DOHH2 (cell line): ENCODE data around the gene SLC25A51.
"Not testable (repeated sequence)": the region's sequence is repeated elsewhere in the genome, so short reads cannot be mapped to it uniquely, and the experiment has no call there.

Experiments used
- H3F3A ChIP-seq: fragments of 200-600 bp; sonication (generic), shearing (Covaris generic); 2 replicates; pipeline ENCODE4 v1.6.0; 2016; ENCODE audit warnings: antibody characterized with exemption, mild to moderate bottlenecking; ENCODE audit not compliant: control insufficient read depth, insufficient read depth
- H3K27ac ChIP-seq: fragments of 200-600 bp; sonication (generic); 2 replicates; pipeline ENCODE4 v1.5.1; 2014; ENCODE audit warnings: low read depth, mild to moderate bottlenecking, low read length, moderate library complexity
- H3K27me3 ChIP-seq: fragments of 200-600 bp; sonication (generic); 2 replicates; pipeline ENCODE4 v1.6.1; 2014; ENCODE audit warnings: mild to moderate bottlenecking, low read length, mixed read lengths; ENCODE audit not compliant: control insufficient read depth
- H3K36me3 ChIP-seq: fragments of 200-600 bp; sonication (generic); 2 replicates; pipeline ENCODE4 v1.6.1; 2014; ENCODE audit warnings: mild to moderate bottlenecking, low read length, moderate library complexity, mixed read lengths; ENCODE audit not compliant: control insufficient read depth
- H3K4me1 ChIP-seq: fragments of 200-600 bp; sonication (generic); 2 replicates; pipeline ENCODE4 v1.6.1; 2014; ENCODE audit warnings: mild to moderate bottlenecking, low read length, mixed read lengths; ENCODE audit not compliant: control insufficient read depth
- H3K4me2 ChIP-seq: fragments of 200-600 bp; sonication (generic); 2 replicates; pipeline ENCODE4 v1.6.0; 2014; ENCODE audit warnings: mild to moderate bottlenecking, low read length, moderate library complexity
- H3K4me3 ChIP-seq: fragments of 200-600 bp; sonication (generic); 2 replicates; pipeline ENCODE4 v1.5.1; 2014; ENCODE audit warnings: mild to moderate bottlenecking, low read length, mixed read lengths
- H3K79me2 ChIP-seq: fragments of 200-600 bp; sonication (generic); 2 replicates; pipeline ENCODE4 v1.6.1; 2014; ENCODE audit warnings: mild to moderate bottlenecking, low read length, mixed read lengths; ENCODE audit not compliant: control insufficient read depth
- H3K9me2 ChIP-seq: fragments of 200-600 bp; sonication (generic); replicated peaks from 2 replicates; pipeline ENCODE4 v1.6.1; 2014; ENCODE audit warnings: mild to moderate bottlenecking, low read length, mixed read lengths; ENCODE audit not compliant: control insufficient read depth
- H3K9me3 ChIP-seq: fragments of 200-600 bp; sonication (generic); 2 replicates; pipeline ENCODE4 v1.6.1; 2014; ENCODE audit warnings: antibody characterized with exemption, low read length, mixed read lengths; ENCODE audit not compliant: control insufficient read depth, insufficient read depth
- H4K20me1 ChIP-seq: fragments of 200-600 bp; sonication (generic); 2 replicates; pipeline ENCODE4 v1.6.0; 2014; ENCODE audit warnings: low read depth, mild to moderate bottlenecking, antibody characterized with exemption, low read length, moderate library complexity; ENCODE audit not compliant: control insufficient read depth, insufficient read depth
- EZH2phosphoT487 ChIP-seq: fragments of 200-600 bp; sonication (generic); IDR thresholded peaks from 2 replicates; pipeline ENCODE4 v1.6.1; 2017; ENCODE audit warnings: borderline replicate concordance, mild to moderate bottlenecking, antibody characterized with exemption, low read length, moderate library complexity, mixed read lengths
- TF ChIP-seq, protein P1 (sequence below): fragments of 200-600 bp; sonication (generic); IDR thresholded peaks from one replicate; pipeline ENCODE4 v1.5.1; 2014; ENCODE audit warnings: antibody characterized with exemption, mild to moderate bottlenecking, low read depth, low read length; ENCODE audit not compliant: poor library complexity, severe bottlenecking

The SLC25A51 gene

DNA sequence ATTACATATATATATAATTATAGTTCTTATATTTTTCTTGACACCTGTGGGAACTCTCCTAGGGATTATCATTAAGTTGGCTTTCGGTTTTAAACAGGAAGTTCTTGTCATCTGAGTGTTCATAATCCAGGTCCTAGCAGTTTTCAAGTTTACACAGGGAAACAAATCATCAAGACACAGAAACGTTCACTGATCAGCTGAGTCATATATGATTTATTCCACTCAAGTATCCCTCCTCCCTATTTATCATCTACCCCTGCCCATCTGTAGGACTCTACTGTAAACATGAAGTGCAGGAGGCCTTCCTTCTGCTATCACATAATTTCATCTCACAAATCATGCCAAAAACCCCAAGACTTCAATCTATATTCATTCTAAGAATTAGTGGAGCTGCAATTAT, 6.3 kb downstream of the SLC25A51 start:
- H4K20me1 ChIP-seq: no peaks in the 10 kb centered on the region
- H3K4me3 ChIP-seq: no peak overlapping the region

DNA sequence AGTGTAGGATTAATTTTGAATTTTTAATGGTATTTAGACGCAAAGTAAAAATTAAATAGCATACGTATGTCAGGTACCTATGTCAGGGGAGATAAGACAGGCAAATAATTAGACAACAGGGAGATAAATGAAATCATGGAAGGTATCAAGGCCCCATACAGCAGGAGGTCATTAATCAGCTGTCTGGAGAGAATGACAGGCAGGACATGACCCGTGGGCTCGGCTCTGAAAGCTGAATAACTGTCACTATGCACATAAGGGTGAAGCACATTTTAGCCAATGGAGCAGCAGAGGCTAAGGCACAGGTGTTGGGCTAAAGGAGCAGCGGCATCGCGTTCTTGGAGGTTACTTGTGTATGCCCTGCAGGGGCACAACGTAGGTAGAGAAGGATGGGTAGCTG, 11.9 kb downstream of the SLC25A51 start:
- no peaks in the 10 kb centered on the region for H3K4me1 ChIP-seq
- no peaks in the 10 kb centered on the region for H3K9me3 ChIP-seq
- no peak overlapping the region for H3K27ac ChIP-seq
- no peak for TF ChIP-seq EZH2phosphoT487
- no peaks in the 10 kb centered on the region for H3K9me2 ChIP-seq
- peaks cover 47% of the 10 kb centered on the region for H3K36me3 ChIP-seq
- no peak overlapping the region for H3K4me2 ChIP-seq
- peaks cover 6% of the 10 kb centered on the region; the same call in 1 of the 2 replicates for H3K79me2 ChIP-seq
- H4K20me1 ChIP-seq: no peaks in the 10 kb centered on the region
- no peaks in the 10 kb centered on the region for H3F3A ChIP-seq
- no peaks in the 10 kb centered on the region for H3K27me3 ChIP-seq
- no peak overlapping the region for H3K4me3 ChIP-seq

More for the DNA sequence above, 6.3 kb downstream of the SLC25A51 start:
- H3K9me3 ChIP-seq: no peaks in the 10 kb centered on the region
- H3K4me1 ChIP-seq: peaks cover 11% of the 10 kb centered on the region
- peaks cover 53% of the 10 kb centered on the region for H3K36me3 ChIP-seq
- no peaks in the 10 kb centered on the region for H3K27me3 ChIP-seq
- H3K4me2 ChIP-seq: no peak overlapping the region
- TF ChIP-seq EZH2phosphoT487: no peak
- TF ChIP-seq, protein P1, sequence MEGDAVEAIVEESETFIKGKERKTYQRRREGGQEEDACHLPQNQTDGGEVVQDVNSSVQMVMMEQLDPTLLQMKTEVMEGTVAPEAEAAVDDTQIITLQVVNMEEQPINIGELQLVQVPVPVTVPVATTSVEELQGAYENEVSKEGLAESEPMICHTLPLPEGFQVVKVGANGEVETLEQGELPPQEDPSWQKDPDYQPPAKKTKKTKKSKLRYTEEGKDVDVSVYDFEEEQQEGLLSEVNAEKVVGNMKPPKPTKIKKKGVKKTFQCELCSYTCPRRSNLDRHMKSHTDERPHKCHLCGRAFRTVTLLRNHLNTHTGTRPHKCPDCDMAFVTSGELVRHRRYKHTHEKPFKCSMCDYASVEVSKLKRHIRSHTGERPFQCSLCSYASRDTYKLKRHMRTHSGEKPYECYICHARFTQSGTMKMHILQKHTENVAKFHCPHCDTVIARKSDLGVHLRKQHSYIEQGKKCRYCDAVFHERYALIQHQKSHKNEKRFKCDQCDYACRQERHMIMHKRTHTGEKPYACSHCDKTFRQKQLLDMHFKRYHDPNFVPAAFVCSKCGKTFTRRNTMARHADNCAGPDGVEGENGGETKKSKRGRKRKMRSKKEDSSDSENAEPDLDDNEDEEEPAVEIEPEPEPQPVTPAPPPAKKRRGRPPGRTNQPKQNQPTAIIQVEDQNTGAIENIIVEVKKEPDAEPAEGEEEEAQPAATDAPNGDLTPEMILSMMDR: no peak
- H3K27ac ChIP-seq: no peak overlapping the region
- H3K9me2 ChIP-seq: no peaks in the 10 kb centered on the region
- H3F3A ChIP-seq: no peaks in the 10 kb centered on the region
- H3K79me2 ChIP-seq: peaks cover 22% of the 10 kb centered on the region

DNA sequence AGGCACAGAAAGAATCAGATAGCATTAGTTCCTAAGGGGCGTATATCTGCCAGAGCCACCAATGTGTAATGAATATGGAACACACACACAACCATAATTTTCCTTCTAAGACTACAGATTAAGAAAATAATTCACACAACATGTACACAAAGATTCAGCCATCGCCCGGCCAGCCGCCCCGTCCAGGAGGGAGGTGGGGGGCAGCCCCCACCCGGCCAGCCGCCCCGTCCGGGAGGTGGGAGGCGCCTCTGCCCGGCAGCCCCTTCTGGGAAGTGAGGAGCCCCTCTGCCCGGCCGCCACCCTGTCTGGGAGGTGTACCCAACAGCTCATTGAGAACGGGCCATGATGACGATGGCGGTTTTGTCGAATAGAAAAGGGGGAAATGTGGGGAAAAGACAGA, 12.9 kb downstream of the SLC25A51 start:
- not testable (repeated sequence) for H3K9me3 ChIP-seq, H3K4me3 ChIP-seq, H3K9me2 ChIP-seq, H3F3A ChIP-seq, H4K20me1 ChIP-seq, H3K27me3 ChIP-seq, H3K4me2 ChIP-seq, H3K79me2 ChIP-seq, H3K4me1 ChIP-seq, H3K27ac ChIP-seq
- H3K36me3 ChIP-seq: peaks cover 41% of the 10 kb centered on the region

DNA sequence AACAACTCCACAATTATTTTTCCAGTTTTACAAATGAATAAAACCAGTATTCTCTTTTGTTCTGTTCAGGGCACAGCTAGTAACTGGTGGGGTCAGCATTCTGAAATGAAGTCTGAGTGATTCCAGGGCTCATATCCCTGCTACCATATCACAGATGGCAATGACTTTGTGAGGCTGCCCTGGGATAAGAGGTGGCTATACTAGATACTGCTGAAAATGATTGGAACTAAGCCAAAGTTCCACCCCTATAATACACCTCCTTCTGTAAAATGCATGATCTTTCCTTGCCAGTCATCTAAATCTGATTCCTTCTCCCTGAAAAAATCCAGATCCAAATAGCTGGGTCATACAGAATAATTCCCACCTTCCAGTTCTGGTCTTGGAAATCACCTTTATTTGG, 14.4 kb downstream of the SLC25A51 start:
- no peaks in the 10 kb centered on the region for H4K20me1 ChIP-seq
- H3K27me3 ChIP-seq: no peaks in the 10 kb centered on the region
- no peak for TF ChIP-seq EZH2phosphoT487
- TF ChIP-seq, protein P1: no peak
- no peak overlapping the region for H3K4me2 ChIP-seq
- H3K27ac ChIP-seq: no peak overlapping the region
- no peaks in the 10 kb centered on the region for H3K4me1 ChIP-seq
- no peaks in the 10 kb centered on the region for H3K9me3 ChIP-seq
- H3K4me3 ChIP-seq: no peak overlapping the region
- no peaks in the 10 kb centered on the region for H3F3A ChIP-seq
- peaks cover 6% of the 10 kb centered on the region; the same call in 1 of the 2 replicates for H3K79me2 ChIP-seq
- H3K9me2 ChIP-seq: no peaks in the 10 kb centered on the region
- H3K36me3 ChIP-seq: peaks cover 31% of the 10 kb centered on the region

DNA sequence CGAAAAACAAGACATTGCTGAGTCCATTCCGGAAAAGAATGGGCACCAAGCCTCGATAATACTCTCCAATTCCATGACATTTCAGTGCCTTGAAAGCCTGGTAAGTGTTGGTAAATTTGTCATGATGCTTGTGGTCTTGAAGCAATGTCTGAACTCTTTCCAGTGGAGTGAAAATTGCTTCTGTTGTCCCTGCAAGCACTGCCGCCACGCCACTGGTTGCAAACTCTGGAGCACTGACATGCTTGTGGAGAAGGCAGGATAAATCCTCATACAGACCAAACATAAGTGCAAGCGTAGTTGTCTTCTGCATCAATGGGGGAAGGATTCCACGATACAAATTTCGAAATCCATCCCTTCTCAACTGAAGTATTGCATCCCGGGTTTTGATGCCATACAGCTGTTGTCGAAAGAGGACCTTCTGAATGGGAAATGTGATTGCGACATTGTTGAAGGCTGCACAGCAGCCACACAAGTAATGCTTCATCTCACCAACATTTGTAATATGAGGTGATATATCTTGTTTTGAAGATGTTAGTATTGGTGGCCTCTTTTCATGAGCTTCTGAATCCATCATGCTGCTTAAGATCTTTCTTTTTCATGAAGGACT, 15.8 kb downstream of the SLC25A51 start:
- not testable (repeated sequence) for H3F3A ChIP-seq, H3K4me1 ChIP-seq, H3K27ac ChIP-seq, H3K79me2 ChIP-seq, H3K4me2 ChIP-seq, H4K20me1 ChIP-seq, H3K27me3 ChIP-seq, H3K4me3 ChIP-seq, H3K9me3 ChIP-seq, H3K9me2 ChIP-seq
- H3K36me3 ChIP-seq: peaks cover 22% of the 10 kb centered on the region
